Measurements from ENCODE around the gene BRSK1.

BRSK1 gene

GRCh38 chr19:55254625-55254977 is 29.2 kb upstream of the BRSK1 start:
- Histone ChIP-seq H3K27ac (peak overlapping the region in 1 of 2 donors; percentile 66), H3K4me3 (peak overlapping the region; percentile 50)
- DNase-seq (ENCODE audit: low spot score): no peak
- TF ChIP-seq, protein P1, sequence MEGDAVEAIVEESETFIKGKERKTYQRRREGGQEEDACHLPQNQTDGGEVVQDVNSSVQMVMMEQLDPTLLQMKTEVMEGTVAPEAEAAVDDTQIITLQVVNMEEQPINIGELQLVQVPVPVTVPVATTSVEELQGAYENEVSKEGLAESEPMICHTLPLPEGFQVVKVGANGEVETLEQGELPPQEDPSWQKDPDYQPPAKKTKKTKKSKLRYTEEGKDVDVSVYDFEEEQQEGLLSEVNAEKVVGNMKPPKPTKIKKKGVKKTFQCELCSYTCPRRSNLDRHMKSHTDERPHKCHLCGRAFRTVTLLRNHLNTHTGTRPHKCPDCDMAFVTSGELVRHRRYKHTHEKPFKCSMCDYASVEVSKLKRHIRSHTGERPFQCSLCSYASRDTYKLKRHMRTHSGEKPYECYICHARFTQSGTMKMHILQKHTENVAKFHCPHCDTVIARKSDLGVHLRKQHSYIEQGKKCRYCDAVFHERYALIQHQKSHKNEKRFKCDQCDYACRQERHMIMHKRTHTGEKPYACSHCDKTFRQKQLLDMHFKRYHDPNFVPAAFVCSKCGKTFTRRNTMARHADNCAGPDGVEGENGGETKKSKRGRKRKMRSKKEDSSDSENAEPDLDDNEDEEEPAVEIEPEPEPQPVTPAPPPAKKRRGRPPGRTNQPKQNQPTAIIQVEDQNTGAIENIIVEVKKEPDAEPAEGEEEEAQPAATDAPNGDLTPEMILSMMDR (IDR thresholded peaks at IDR 0.05): no peak

DNA sequence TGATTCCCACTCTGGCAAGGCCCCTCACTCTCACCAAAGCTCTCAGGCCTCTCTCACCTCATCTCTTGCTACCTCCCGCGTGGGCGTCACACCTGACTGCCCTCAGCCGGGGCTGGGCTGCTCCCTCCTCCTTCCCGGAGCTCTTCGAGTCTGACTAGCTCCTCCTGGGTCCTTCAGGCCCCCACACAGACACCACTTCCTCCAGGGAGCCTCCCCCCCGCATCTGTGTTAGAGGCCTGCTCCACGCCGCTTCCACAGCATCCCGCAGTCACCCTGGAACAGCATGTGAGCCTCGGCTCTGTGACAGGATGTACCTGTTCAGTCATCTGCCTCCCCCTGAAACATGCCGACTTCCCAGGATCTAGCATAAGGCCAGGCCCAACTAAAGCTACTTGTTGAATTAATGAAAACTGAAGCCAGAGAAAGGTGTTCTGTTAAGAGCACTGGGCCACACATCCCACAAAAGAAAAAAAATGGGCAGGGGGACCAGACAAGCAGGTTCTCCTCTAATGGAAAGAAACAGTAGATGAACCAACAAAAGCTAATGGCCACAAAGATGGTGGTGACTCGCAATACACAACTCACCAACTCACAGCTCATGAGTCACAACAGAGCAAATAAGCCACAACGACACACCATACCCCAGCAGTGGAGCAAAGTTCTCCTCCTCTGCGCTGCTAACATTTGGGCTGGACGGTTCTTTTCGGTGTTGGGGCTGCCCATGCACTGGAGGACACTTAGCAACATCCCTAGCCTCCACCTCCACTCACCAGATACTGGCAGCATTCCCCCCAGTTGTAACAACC is 28.0 kb upstream of the BRSK1 start:
- TF ChIP-seq, protein P1 (IDR thresholded peaks at IDR 0.05): no peak
- Histone ChIP-seq H3K4me3 (peak overlapping the region; percentile 87), H3K27ac (peak overlapping the region in 1 of 2 donors; percentile 64)
- DNase-seq (ENCODE audit: low spot score): no peak

- H3K4me3 ChIP-seq: peak overlapping the region; percentile 87
- TF ChIP-seq, protein P1 (IDR thresholded peaks at IDR 0.05): no peak
- no peak for DNase-seq (ENCODE audit: low spot score)
- no peak overlapping the region for H3K27ac ChIP-seq
Measured at GRCh38 chr19:55256562-55257460, 27.0 kb upstream of the BRSK1 start.

DNA sequence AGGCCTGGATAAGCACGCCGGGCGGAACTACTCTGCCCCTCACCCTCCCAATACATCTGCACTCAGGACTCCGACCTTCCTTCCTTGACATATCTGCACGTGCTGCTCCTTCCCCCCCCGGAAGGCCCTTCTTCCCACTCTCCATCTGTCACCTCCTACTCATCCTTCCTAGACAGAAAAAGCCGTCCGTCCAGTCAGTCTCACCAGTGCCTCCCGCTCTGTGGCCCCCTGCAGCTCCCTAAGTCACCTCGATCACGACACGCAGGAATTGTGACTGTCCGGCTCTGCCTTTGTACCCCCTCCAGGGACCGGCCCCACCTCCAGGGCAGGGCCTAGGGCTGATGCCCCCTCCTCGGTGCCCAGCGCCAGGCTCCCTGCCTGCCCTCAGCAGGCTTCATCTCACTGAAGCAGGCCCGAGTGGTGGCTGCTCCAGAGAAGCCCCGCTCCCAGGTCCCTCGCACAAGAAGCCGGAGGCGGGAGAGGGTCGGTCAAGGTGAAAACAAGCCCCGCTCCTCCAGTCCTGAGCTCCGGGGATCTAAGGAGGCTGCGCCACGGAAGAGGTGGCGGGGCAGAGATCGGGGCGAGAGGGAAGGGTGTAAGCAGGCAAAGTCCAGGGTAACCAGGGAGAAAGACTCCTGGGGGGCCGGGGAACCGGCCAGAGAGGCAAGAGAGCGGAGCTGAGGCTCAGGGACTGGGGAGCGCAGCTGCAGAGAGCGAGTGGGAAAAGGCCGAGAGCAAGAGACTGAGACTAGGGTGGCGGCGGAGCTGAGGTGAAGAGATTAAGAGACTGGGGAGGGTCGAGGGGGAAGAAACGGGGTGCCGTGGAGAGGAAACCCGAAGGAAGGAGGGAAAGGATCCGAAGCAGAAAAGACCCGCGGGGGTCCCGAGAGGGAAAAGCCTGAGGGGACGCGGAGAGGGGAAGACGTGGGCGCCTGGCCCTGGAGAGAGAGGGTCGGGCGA is 26.1 kb upstream of the BRSK1 start:
- peak overlapping the region; percentile 87 for H3K4me3 ChIP-seq
- H3K27ac ChIP-seq: peak overlapping the region; percentile 70 to 89
- DNase-seq (ENCODE audit: low spot score): no peak
- TF ChIP-seq, protein P1 (IDR thresholded peaks at IDR 0.05): no peak

- Histone ChIP-seq H3K27ac (peak overlapping the region; percentile 70 to 89), H3K4me3 (peak overlapping the region; percentile 87)
- DNase-seq (ENCODE audit: low spot score): no peak
- TF ChIP-seq, protein P1 (IDR thresholded peaks at IDR 0.05): no peak
Measured at GRCh38 chr19:55258476-55258827, 25.3 kb upstream of the BRSK1 start.

DNA sequence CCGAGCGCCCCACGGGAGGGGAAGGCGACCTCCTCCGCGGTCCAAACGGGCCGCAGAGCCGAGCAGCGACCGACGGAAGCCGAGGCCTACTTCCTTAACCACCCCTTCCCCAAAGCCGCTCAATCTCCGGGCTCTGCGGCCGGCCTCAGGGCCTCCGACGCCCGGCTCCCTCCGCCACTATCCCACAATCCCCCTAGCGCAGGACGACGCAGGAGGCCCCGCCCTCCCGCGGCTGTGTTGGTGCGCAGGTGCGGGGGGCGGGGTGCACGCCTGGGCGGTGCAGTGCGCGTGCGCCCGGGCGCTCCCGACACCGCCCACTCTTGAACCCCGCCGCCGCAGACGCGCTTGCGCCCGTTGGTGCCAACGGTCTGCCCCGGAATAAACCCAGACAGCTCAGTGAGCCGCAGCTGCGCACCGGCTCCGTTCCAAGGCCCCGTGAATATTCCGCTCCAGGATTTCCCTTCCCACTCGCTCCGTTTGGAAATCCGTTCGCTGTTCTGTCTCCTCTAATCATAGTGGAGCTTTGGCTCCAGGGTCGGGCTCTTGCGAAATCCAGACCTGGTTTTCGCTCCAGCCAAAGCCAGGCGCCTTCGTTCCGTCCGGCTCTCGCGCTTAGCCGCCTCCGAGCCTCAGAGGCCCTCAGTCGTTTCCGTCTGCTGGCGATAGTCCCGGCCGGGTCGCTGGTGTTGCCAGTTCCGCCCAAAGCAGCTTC is 24.8 kb upstream of the BRSK1 start, which contains the start of gene PPP6R1:
Gene PPP6R1, minus strand, starts transcription at position 190 of the 712 bp plus-strand sequence. CDS start 11,914 bp downstream, outside the sequence.
- TF ChIP-seq, protein P1 (IDR thresholded peaks at IDR 0.05): no peak
- Histone ChIP-seq H3K27ac (peak within 1 kb of the TSS; percentile 89 to 92), H3K4me3 (peak within 1 kb of the TSS; percentile 87)
- peak; percentile 99 for DNase-seq (ENCODE audit: low spot score)
